GM18951 (cell line): Measurements from ENCODE around the gene SORBS1.
"Not testable (repeated sequence)": the region's sequence is repeated elsewhere in the genome, so short reads cannot be mapped to it uniquely, and the experiment has no call there.

Experiments used
- POLR2A ChIP-seq: IDR thresholded peaks from 4 replicates; pipeline ENCODE4 v1.6.1; 2011; ENCODE audit warnings: mild to moderate bottlenecking; ENCODE audit not compliant: insufficient read length, insufficient read depth; ENCODE audit errors: extremely low read depth
- in situ Hi-C: fragments of 300-500 bp; cut with MboI; formaldehyde crosslinking; loops from one replicate; pipeline ENCODE4 v1.12.0; 2022; ENCODE audit warnings: low sequenced_read_pairs, mixed read lengths, inconsistent platforms; ENCODE audit not compliant: unreplicated experiment

The SORBS1 gene

DNA sequence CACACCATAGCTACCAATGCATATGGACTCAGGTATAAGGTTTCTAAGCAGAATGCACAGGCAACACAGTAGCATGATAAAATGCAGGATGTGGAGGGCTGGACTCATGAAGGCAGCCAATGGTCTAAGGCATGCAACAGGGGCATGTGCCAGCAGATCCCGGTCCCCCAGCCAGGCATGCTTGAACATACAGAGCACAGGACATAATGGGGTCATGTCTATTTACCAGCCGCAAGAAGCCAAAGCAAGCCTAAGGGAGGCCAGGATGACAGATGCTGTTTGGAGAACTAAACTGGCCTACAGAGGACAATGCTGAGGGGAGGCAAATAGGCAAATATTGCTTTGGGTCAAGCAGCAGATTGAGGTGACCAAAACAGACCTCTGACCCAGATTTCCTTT, 210.3 kb downstream of the SORBS1 start:
- in situ Hi-C loops: no loop called here
- no peak for TF ChIP-seq POLR2A

DNA sequence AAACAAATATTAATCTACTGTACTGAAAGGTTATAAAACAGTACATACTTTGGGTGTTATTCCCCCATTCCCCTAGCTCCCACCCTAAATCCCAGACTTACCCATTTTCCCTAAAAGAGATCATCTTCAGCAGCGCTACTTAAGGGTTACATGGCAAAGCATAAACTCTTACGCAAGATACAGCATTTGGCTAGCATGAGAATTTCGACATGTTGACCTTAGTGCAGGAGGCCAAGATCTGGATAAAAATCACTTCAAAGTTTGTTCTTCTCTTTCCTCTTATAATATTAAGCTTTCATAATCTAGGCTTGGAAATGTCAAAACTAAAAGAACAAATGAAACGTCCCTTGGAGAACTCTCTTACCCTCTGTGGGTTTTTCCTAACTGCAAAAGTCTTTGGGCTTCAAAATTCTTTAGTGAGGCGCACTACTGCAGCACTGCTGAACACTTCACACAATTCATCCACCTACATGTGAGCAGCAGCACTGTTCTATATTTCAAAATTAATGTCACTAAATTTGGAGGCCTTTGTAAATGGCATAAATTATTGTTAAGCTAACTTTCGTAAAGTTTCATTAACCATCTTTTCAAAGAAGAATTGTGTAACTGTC, 210.8 kb downstream of the SORBS1 start:
- TF ChIP-seq POLR2A: no peak
- in situ Hi-C loops: no loop called here

DNA sequence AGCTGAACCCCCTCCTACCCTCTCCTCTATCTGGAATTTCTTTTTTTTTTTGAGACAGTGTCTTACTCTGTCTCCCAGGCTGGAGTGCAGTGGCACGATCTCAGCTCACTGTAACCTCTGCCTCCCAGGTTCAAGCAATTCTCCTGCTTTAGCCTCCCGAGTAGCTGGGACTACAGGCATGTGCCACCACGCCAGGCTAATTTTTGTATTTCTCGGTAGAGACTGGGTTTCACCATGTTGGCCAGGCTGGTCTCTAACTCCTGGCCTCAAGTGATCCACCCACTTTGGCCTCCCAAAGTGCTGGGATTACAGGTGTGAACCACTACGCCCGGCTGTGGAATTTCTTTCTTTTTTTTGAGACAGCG, 213.8 kb downstream of the SORBS1 start:
- in situ Hi-C loops: not testable (repeated sequence)

DNA sequence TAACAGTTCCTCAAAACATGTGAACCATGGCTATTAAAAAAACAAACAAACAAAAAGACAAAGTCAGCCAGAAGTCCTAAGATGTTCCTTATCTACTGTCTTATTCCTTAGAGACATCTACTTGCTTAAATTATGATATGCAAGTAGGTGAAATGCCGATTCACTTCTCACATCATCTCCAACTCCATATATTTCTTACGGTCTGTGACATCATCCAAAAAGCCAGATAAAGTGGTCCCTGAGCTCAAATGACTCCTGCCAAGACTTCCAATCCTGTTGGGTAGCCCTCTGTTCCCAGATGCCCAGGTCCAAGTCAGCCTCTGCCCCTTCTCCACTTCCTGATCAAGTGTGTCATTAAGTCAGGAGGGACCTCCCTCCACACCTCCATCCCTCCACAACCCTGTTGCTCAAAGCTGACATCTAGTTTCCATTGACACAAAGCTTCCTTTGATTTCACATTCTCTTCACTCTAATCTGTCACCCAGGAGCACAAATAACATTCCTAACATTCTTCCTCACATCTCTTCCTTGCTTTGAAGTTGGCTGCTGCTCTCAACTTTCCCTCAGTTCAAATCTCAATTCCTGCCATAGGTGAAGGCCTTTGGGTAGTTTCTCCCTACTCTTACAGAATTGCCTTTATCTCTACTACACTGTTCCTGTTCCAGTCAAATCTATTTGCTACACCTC, 214.3 kb downstream of the SORBS1 start:
- TF ChIP-seq POLR2A: no peak
- in situ Hi-C loops: no loop called here

DNA sequence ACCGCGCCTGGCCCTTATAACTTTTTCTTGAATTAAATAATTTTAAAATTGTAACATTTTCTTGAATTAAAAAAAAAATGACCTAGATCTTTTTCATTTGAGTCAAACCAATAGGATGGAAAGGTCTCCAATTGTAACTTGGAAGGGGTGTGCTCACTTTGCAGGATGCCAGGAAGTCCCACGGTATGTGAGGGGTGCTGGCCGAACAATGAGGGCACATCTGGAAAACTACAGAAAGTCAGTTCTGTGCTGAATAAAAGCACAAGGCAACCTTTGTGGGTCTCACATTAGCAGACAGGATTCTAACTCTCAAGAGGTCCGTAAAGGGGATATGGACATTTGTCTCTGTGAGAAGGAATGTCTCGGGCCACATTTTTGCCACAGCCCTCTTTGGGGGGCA, 217.6 kb downstream of the SORBS1 start:
- TF ChIP-seq POLR2A: no peak
- in situ Hi-C loops: no loop called here

DNA sequence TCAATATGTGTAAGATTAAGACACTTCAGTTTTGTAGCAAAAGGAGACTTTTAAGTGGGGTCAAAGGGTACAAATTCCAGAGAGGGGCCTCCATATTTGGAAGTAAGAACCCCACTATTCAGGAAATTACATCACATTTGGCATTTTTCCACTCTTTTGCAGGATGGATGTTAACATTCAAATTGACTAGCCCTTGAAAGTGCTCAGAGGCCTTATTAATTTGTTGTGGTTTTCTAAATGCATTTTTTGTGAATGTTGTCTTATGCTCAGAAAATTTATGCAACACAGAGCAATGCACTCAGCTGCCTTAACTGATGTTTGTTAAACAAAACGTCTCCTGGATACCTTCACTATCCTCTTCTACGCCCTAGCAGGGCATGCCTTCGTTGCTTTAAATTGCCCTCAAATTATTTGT, 219.4 kb downstream of the SORBS1 start:
- no peak for TF ChIP-seq POLR2A
- in situ Hi-C loops: no loop called here

DNA sequence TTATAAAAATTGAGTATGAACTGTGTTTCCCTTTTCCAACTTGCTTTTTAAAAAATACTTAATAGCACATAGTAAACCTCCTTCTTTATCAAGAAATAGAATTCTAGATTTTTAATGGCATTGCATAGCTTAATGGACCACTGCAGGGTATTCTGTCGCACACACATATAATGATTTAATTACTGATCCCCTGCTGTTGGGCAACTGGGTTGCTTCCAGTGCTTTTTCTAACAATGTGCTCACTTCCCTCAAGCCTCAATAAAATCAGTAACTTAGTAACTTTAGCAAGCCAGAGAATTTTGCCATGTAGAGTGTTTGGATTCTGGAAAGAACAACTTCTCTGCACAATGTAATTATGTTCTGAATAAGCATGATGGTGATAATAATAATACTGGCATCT, 221.3 kb downstream of the SORBS1 start:
- in situ Hi-C loops: no loop called here

DNA sequence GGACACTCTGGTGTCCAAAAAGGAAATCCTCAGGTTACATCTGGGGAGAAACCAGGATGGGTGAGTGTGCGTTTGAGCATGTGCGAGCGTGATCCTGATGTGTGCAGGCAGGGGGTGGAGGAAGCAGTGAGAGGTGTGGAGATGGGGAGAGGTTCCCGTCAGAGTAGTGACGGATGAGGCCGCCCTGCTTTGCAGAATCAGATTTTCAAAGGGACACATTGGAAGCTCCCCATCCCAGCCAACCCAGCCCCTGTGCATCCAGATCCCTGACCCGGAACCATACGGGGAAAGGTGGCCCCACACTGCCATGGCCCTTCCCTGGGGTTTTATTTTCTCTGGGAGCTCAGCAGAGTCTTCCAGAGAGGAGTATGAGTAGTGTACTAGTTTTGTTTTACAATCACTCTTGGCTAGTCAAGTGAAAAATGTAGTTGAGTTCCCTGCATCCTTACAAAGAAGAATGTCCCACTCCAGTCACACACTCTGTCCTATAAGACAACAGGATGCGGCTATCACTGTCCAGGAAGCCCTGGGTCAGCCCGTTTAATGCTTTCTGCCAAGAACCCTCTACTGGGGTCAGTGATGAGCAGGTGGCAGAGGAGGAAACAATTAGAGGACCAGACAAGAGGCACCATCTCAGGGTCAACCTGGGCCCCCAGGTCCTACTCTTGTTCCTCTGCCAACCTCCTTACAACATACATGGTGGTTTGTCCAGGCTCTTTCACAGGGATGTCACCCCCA, 223.6 kb downstream of the SORBS1 start:
- TF ChIP-seq POLR2A: no peak
- in situ Hi-C loops: no loop called here

More for the DNA sequence above, 221.3 kb downstream of the SORBS1 start:
- TF ChIP-seq POLR2A: no peak

DNA sequence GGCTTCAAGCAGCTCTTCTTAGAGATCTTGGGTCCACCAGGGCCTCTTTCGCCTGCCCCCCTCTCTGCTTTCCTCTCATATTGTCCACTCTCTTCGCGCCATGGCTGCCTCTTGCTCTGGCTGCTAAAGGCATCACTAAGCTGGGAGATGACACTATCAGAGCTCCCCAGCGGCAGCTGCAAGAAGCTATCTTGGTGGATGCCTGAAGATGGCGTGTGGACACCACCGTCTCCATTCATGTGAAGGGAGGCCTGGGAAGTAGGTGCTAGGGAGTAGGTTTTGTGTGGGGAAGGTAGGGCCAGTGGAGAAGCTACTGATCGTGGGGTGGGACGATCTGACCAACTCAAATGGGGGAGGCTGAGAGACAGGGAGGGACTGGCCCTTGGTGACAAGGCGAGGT, 224.5 kb downstream of the SORBS1 start:
- in situ Hi-C loops: no loop called here
- no peak for TF ChIP-seq POLR2A

DNA sequence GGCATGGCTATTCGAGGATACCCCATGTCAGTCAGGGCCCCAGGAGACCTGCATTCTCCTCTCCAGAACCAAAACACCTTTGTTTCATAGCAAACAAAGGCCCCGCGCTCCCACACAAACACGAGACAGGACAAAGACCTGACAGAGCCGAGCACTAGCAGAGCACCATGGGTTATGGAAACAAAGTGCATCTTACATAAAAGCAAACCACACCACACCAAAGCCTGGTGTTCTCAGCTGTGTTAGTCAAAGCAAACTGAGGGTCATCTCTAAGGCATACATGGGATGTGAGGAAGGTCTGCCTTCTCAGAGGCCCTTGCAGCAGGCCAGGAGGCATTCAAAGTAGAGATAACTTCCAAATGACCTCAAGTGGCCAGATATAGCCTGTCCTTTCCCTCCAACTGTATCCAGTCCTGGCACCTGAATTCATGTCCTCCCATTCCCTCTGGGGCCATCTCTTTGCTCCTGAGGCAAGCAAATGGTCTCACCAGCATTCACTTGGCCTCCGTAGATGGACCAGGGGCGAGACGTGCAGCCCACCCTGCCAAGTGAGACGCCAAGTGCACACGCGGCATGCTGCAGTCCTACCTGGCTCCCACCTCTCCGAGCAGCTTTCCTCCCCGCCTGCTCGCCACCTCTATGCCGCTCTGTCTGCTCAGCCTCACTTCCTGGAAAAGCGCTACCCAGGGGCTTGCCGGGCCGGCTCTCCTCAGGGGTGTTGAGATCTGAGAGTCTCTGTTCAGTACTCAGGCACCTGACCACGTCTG, 225.1 kb downstream of the SORBS1 start:
- in situ Hi-C loops: no loop called here
- no peak for TF ChIP-seq POLR2A

DNA sequence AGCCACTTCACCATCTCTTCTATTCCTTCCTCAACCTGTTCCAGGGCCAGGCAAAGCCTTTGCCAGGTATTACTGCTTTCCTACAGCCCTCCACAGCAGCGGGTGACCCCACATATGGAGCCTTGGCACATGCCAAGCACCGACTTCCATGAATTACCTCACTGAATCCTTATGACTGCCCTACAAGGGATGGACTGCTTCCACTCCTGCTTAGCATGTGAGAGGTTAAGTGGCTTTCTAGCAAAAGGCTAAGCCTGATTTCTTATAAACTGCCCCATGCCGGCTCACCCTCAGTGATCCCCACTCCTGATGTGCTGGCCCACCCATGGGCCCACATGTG, 226.4 kb downstream of the SORBS1 start:
- in situ Hi-C loops: no loop called here
- no peak for TF ChIP-seq POLR2A

DNA sequence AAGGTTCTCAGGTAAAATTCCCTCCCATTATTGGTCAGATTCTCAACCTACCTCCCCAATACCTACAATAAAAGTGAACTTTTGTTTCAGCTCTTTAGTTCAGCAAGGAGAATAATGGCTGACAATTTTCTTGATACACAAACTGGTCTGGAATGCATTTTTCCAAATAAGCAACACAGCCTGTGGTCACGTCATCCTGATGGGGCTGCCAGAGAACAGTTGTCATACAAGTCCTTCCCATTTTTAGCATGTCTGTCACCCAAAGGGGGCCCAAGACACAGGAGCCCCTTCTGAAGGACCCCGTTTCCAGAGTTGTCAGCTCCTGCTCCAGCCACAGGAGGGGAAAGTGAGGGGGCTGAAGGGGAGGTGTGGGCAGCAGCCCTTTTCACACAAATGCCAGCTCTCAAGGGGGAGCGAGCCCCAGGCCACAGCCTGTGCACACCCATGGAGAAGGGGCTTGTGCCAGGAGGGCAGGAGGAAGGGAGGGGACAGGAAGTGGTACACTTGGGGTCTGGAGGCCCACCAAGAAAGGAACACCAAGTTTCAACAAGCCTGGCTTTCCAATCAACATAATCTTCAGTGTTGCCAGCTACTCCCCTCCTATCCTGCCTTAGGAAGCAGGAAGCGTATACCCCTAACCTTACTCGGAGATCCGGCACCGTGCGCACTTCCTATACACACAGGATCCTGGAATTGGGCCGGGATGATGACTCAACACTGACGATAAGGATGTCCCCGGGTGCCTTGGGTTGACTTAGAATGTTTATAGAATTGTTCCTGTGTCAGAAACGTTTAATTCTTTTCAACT, 227.0 kb downstream of the SORBS1 start:
- no peak for TF ChIP-seq POLR2A
- in situ Hi-C loops: no loop called here
